GOT3 (cell line): ENCODE measurements around the gene CYP26B1.
"Not testable (repeated sequence)": the region's sequence is repeated elsewhere in the genome, so short reads cannot be mapped to it uniquely, and the experiment has no call there.

Experiments used
- DNase-seq: peaks from one replicate; lab custom pipeline; 2025; ENCODE audit warnings: mixed read lengths; lab: John Stamatoyannopoulos, UW

The CYP26B1 gene

GRCh38 chr2:72109291-72109690, 38.4 kb downstream of the CYP26B1 start:
- no peak for DNase-seq

DNA sequence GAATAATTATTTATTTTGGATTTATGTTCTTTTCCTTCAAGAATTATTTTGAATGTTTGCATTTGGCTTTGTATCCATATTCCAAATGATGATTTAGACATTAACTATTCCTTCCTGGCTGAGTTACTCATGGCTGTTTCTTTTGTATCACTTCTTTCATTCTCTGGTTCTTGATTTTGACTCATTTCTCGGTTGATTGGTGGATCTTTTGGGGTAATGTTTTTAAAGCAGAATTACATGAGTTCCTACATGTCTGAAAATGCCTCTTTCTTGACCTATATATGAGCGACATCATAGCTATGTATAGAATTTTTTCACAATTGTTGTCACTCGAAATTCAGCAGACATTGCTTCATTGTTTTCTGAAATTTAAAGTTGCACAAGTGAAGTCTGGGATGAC, 39.5 kb downstream of the CYP26B1 start:
- no peak for DNase-seq

- no peak for DNase-seq
These were observed 40.7 kb downstream of the CYP26B1 start for GRCh38 chr2:72106978-72107377.

GRCh38 chr2:72104821-72105588, 42.7 kb downstream of the CYP26B1 start:
- DNase-seq = no peak

GRCh38 chr2:72103690-72104089, 44.0 kb downstream of the CYP26B1 start:
- no peak for DNase-seq

DNA sequence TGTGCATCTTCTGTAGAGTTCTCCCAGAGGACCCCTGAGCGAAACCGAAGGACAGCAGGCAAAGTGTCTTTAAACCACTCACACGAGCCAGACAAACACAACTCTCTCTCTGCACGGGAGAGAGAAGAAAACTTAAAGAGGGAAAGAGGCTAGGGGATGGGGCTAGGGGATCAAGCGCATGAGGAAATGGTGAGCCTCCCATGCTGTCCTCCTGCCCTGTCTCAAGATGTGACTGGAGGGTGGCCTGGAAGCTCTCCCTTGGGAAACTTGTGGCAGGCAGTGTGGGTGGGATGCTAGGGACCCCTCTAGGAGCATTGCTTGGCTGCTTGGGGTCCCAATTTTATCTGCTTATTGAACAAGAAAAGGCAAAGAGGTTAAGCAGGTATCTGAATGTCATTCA, 44.5 kb downstream of the CYP26B1 start:
- DNase-seq = no peak

DNA sequence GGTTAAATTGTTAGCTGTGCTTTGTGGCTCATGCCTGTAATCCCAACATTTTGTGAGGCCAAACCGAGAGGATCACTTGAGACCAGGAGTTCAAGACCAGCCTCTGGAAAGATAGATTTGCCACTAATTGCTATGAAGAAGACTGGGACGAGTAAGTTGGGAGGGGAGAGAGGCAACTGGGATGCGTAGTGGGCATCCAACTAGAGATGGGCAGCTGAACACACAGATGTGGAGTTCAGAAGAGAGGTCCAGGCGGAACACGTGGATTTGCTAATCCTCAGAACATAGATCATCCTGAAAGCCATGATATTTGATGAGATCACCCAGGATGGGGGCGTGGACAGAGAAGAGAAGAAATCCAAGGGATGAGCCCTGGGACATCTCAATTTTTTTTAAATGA, 48.7 kb downstream of the CYP26B1 start:
- no peak for DNase-seq

DNA sequence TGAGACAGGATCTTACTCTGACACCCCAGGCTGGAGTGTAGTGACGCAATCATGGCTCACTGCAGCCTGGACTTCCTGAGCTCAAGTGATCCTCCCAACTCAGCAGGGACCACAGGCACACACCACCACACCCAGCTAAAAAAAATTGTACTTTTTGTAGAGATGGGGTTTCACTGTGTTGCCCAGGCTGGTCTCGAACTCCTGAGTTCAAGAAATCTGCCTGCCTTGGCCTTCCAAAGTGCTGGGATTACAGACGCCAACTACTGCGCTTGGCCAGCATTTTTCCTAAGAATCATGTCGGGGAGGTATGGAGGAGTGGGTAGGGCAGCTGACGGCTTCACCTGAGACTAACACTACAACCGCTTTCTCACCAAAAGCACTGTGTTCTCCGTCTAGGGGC, 50.4 kb downstream of the CYP26B1 start:
- DNase-seq = no peak

DNA sequence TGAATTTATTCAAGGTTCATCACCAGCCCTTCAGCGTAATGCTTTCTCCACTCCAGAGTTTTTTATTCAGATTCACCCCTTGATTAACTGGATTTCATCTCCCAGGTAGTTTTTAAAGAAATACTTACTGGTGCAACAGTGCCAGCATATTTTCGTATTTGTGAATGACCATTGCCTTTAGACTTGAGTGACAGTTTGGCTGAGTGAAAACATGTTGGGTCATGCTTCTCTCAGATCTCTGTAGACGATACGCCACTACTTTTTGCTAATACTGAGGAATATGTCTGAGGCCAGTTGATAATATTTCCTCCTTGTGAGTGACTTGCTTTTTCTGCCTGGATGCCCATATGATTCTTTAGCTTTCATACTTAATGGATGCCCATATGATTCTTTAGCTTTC, 51.5 kb downstream of the CYP26B1 start:
- no peak for DNase-seq

- no peak for DNase-seq
These were observed 52.3 kb downstream of the CYP26B1 start for GRCh38 chr2:72095364-72095763.

- no peak for DNase-seq
These were observed 53.0 kb downstream of the CYP26B1 start for GRCh38 chr2:72094701-72095100.

DNA sequence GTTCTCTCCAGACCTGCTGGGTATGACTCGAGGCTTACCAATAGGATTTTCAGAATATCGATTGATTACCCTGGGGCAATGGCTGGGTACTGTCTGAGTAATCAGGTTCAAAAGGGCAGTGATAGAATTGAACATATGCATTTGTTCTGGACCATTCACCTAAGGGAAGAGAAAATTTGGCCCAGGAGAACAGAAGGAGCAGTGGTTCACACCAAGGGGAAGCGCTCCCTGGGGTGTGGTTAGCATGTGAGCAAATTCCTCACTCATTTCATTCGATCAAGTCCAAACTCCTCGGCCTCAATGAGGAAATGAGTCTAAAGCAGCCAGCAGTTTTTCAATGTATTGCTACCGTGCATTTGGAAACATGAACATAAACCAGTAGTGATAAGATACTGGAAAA, 55.6 kb downstream of the CYP26B1 start:
- DNase-seq = no peak

GRCh38 chr2:72090781-72091482, 56.7 kb downstream of the CYP26B1 start:
- DNase-seq = no peak

GRCh38 chr2:72090271-72090720, 57.4 kb downstream of the CYP26B1 start:
- no peak for DNase-seq

- DNase-seq = no peak
These were observed 58.1 kb downstream of the CYP26B1 start for GRCh38 chr2:72089537-72089936.

- no peak for DNase-seq
These were observed 58.6 kb downstream of the CYP26B1 start for GRCh38 chr2:72089028-72089427.

- DNase-seq = not testable (repeated sequence)
These were observed 60.6 kb downstream of the CYP26B1 start for GRCh38 chr2:72086871-72087633.

DNA sequence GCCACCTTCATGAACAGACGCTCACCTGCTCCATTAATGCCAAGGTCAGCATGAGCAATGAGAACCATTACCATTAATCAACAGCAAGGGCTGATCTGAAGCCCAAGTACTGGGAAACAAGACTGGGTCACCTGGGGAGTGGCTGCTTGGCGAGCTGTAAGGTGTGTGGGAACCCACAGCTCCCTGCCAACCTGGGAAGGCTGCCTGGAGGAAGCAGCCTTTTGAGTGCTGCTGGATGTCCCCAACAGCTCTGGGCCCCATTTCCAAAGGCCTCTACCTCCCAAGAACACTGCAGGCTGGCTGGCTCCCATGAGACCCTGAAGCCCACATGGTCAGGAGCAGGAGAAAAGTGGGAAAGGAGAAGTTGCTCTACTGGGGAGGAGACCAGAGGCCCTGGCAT, 62.1 kb downstream of the CYP26B1 start:
- DNase-seq = no peak

DNA sequence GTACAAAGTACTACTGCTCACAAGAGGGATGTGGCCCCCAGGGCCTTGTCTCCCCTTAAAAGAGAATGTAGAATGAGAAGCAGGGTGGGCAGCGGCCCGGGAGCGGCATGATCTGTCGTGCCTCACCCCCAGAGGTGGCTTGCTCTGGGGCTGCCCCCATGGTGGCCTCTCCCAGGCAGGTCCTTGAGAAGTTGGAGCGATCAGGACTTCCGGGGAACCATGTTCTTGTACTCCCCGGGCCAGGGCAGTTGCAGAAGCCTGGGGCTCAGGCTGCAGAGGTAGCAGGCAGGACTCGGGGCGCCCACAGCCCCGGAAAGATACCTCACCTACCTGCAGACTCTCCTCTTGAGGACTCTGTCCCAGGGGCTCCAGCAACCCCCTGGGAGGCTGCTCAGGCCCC, 62.6 kb downstream of the CYP26B1 start:
- DNase-seq = no peak

- DNase-seq = no peak
These were observed 63.1 kb downstream of the CYP26B1 start for GRCh38 chr2:72084584-72084976.

GRCh38 chr2:72083751-72084583, 63.7 kb downstream of the CYP26B1 start:
- no peak for DNase-seq

DNA sequence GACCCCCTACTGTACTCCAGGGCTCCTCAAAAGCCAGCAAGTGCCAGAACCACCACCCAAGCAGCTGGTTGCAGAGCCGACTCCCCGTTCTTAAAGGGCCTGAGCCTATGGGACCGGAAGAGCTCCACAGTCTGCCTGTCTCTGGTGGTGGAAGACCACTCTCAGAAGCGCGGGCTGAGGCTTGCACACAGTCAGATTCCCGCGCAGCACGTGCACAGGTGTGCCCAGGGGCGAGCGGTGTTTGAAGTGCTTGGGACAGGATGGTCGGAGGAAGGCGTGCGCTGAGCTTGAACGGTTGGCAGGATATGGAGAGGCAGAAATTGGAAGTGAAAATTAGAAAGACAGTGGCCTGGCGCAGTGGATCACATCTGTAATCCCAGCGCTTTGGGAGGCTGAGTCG, 64.8 kb downstream of the CYP26B1 start:
- no peak for DNase-seq
